Measurements from ENCODE around the gene SRMS. TPM values are rescaled to one million over a fixed set of nuclear protein-coding genes. Genes with fewer than 3 reads are reported as not detected.
"Not testable (repeated sequence)": the region's sequence is repeated elsewhere in the genome, so short reads cannot be mapped to it uniquely, and the experiment has no call there.

Gene SRMS
- total and polyA plus RNA-seq, 2 of the 13 experiments (the other 11 are each of a cell fraction or from before 2014, with no cell fraction given): not detected

DNA sequence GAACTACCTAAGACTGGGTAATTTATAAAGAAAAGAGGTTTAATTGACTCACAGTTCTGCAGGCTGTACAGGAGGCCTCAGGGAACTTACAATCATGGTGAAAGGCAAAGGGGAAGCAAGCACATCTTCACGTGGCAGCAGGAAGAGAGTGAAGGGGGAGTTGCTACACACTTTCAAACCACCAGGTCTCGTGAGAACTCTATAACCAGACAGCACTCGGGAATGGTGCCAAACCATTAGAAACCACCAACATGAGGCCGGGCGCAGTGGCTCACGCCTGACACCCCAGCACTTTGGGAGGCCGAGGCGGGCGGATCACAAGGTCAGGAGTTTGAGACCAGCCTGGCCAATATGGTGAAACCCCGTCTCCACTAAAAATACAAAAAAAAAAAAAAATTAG is 33.0 kb downstream of the SRMS start:
- CTCF ChIA-PET (ENCODE audit: low intra/inter-chr PET ratio, low total read pairs); POLR2A ChIA-PET; intact Hi-C loops (cut with micrococcal nuclease; ENCODE audit: unreplicated experiment); H2AFZ ChIP-seq (ENCODE audit: low read length); in situ Hi-C loops (cut with HindIII; ENCODE audit: extremely low pct_ligation_motif_present, low pct_unique_long_range_greater_than_20kb); FAIRE-seq; ATAC-seq; H3K4me3 ChIP-seq (replicated peaks in 1 of 3; ENCODE audit: insufficient read depth in 1 of 3, low read depth in 2 of 3, low read length in 3 of 3); H3K36me3 ChIP-seq (replicated peaks in 1 of 2; ENCODE audit: control insufficient read depth in 1 of 2, insufficient read depth in 2 of 2, low read length in 2 of 2); H3K4me1 ChIP-seq (ENCODE audit: insufficient read depth, low read length); BruUV-seq (replicated peaks); H3K4me2 ChIP-seq (ENCODE audit: low read depth, low read length); H3K9ac ChIP-seq (ENCODE audit: insufficient read depth, low read depth, low read length); DNase-seq (ENCODE audit: low spot score); H4K20me1 ChIP-seq (ENCODE audit: insufficient read depth, low read length); H3K79me2 ChIP-seq (ENCODE audit: insufficient read depth, low read length); H3K27ac ChIP-seq (ENCODE audit: extremely low read length, insufficient read depth, low read length); H3K9me3 ChIP-seq (ENCODE audit: low read length): not testable (repeated sequence)
- peak; percentile 62; the same call in 1 of the 2 replicates for TF ChIP-seq CHD2 (IDR thresholded peaks at IDR 0.05; ENCODE audit: low read depth, low read length)
- WGBS (ENCODE audit: low lambda C conversion rate): 22% methylated on average over 10 of the region's 10 CpGs
- peaks cover 21 to 82% of the 10 kb centered on the region in 2 experiments for H3K27me3 ChIP-seq (ENCODE audit: control insufficient read depth in 1 of 2, insufficient read depth in 2 of 2, low read length in 2 of 2)

DNA sequence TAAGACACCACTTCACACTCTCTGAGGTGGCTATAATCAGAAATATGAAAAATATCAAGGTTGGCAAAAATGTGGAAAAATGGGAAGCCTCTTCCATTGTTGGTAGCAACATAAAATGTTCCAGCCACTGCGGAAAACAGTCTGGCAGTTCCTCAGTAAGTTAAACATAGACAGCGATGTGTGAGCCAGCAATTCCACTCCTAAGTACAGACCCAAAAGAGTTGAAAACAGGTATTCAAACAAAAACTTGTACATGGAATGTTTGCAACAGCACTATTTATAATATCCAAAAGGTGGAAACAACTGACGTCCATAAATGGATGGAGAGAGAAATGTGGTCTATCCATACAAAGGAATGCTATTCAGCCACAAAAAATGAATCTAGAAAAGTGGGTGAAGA is 34.3 kb downstream of the SRMS start:
- FAIRE-seq (no peak), ATAC-seq (no peak), DNase-seq (ENCODE audit: low spot score) (no peak)
- H3K36me3 ChIP-seq (replicated peaks in 1 of 2; ENCODE audit: control insufficient read depth in 1 of 2, insufficient read depth in 2 of 2, low read length in 2 of 2): no peaks in the 10 kb centered on the region
- 59% methylated on average over 3 of the region's 3 CpGs for WGBS (ENCODE audit: low lambda C conversion rate)
- H4K20me1 ChIP-seq (ENCODE audit: insufficient read depth, low read length): no peaks in the 10 kb centered on the region
- no TSS peak for BruUV-seq (replicated peaks)
- TF ChIP-seq, protein P1, sequence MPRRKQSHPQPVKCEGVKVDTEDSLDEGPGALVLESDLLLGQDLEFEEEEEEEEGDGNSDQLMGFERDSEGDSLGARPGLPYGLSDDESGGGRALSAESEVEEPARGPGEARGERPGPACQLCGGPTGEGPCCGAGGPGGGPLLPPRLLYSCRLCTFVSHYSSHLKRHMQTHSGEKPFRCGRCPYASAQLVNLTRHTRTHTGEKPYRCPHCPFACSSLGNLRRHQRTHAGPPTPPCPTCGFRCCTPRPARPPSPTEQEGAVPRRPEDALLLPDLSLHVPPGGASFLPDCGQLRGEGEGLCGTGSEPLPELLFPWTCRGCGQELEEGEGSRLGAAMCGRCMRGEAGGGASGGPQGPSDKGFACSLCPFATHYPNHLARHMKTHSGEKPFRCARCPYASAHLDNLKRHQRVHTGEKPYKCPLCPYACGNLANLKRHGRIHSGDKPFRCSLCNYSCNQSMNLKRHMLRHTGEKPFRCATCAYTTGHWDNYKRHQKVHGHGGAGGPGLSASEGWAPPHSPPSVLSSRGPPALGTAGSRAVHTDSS (CRISPR knock-in tag; conservative IDR thresholded peaks at IDR 0.05): no peak
- TF ChIP-seq, protein P2, sequence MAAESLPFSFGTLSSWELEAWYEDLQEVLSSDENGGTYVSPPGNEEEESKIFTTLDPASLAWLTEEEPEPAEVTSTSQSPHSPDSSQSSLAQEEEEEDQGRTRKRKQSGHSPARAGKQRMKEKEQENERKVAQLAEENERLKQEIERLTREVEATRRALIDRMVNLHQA (CRISPR knock-in tag; IDR thresholded peaks at IDR 0.05): no peak
- TF ChIP-seq, protein P3, sequence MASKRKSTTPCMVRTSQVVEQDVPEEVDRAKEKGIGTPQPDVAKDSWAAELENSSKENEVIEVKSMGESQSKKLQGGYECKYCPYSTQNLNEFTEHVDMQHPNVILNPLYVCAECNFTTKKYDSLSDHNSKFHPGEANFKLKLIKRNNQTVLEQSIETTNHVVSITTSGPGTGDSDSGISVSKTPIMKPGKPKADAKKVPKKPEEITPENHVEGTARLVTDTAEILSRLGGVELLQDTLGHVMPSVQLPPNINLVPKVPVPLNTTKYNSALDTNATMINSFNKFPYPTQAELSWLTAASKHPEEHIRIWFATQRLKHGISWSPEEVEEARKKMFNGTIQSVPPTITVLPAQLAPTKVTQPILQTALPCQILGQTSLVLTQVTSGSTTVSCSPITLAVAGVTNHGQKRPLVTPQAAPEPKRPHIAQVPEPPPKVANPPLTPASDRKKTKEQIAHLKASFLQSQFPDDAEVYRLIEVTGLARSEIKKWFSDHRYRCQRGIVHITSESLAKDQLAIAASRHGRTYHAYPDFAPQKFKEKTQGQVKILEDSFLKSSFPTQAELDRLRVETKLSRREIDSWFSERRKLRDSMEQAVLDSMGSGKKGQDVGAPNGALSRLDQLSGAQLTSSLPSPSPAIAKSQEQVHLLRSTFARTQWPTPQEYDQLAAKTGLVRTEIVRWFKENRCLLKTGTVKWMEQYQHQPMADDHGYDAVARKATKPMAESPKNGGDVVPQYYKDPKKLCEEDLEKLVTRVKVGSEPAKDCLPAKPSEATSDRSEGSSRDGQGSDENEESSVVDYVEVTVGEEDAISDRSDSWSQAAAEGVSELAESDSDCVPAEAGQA (IDR thresholded peaks at IDR 0.05; ENCODE audit: low read depth): no peak
- TF ChIP-seq, protein P3 (CRISPR knock-in tag; IDR thresholded peaks at IDR 0.05; ENCODE audit: borderline replicate concordance): no peak
- TF ChIP-seq MXI1 (IDR thresholded peaks at IDR 0.05; ENCODE audit: borderline replicate concordance, low read depth, low read length) (no peak), SATB2 (CRISPR knock-in tag; IDR thresholded peaks at IDR 0.05) (no peak)
- H3K4me2 ChIP-seq (ENCODE audit: low read depth, low read length): no peak overlapping the region
- in situ Hi-C loops (cut with HindIII; ENCODE audit: extremely low pct_ligation_motif_present, low pct_unique_long_range_greater_than_20kb): no loop called here
- CTCF ChIA-PET (ENCODE audit: low intra/inter-chr PET ratio, low total read pairs): no interaction called here
- H3K27me3 ChIP-seq (ENCODE audit: control insufficient read depth in 1 of 2, insufficient read depth in 2 of 2, low read length in 2 of 2): peaks cover 13 to 79% of the 10 kb centered on the region in 2 experiments
- no peak overlapping the region for H3K9ac ChIP-seq (ENCODE audit: insufficient read depth, low read depth, low read length)
- no peaks in the 10 kb centered on the region for H3K4me1 ChIP-seq (ENCODE audit: insufficient read depth, low read length)
- no peak overlapping the region for H2AFZ ChIP-seq (ENCODE audit: low read length)
- POLR2A ChIA-PET: no interaction called here
- H3K27ac ChIP-seq (ENCODE audit: extremely low read length, insufficient read depth, low read length): no peak overlapping the region
- H3K9me3 ChIP-seq (ENCODE audit: low read length): no peaks in the 10 kb centered on the region
- no peaks in the 10 kb centered on the region for H3K79me2 ChIP-seq (ENCODE audit: insufficient read depth, low read length)
- H3K4me3 ChIP-seq (replicated peaks in 1 of 3; ENCODE audit: insufficient read depth in 1 of 3, low read depth in 2 of 3, low read length in 3 of 3): no peak overlapping the region
- intact Hi-C loops (cut with micrococcal nuclease; ENCODE audit: unreplicated experiment): no loop called here
